ENCODE data around the gene GCNT2.
"Not testable (repeated sequence)": the region's sequence is repeated elsewhere in the genome, so short reads cannot be mapped to it uniquely, and the experiment has no call there.

GCNT2 gene

GRCh38 chr6:10578723-10579122 is 57.6 kb downstream of the GCNT2 start:
- Histone ChIP-seq H3K4ac (ENCODE audit: low read depth, low read length) (no peak overlapping the region), H3K79me1 (ENCODE audit: low read length) (no peaks in the 10 kb centered on the region), H3K9ac (ENCODE audit: low read length) (no peak overlapping the region), H3K36me3 (ENCODE audit: control insufficient read depth in 1 of 2, insufficient read depth in 2 of 2, low read length in 2 of 2) (no peaks in the 10 kb centered on the region), H3K4me1 (ENCODE audit: control insufficient read depth in 1 of 2, insufficient read depth in 2 of 2, low read length in 2 of 2) (peaks cover 7 to 11% of the 10 kb centered on the region in 2 experiments), H4K91ac (ENCODE audit: low read depth, low read length) (no peak overlapping the region), H3K9me3 (ENCODE audit: insufficient read depth, low read depth, low read length) (no peaks in the 10 kb centered on the region), H4K8ac (ENCODE audit: low read depth, low read length) (no peak overlapping the region), H4K12ac (ENCODE audit: low read depth, low read length) (no peak overlapping the region), H3K4me3 (ENCODE audit: low read depth, low read length) (no peak overlapping the region), H3K23ac (ENCODE audit: low read length) (no peak overlapping the region), H3K4me2 (ENCODE audit: low read length) (no peak overlapping the region), H2BK120ac (ENCODE audit: insufficient read depth, low read length, poor library complexity) (no peak overlapping the region), H2BK5ac (ENCODE audit: low read depth, low read length, poor library complexity) (no peak overlapping the region), H3K79me2 (ENCODE audit: control insufficient read depth, insufficient read depth, low read length, poor library complexity) (no peaks in the 10 kb centered on the region), H2AK5ac (ENCODE audit: low read length) (no peak overlapping the region), H2BK12ac (ENCODE audit: low read length) (no peak overlapping the region), H3K27me3 (ENCODE audit: insufficient read depth, low read length) (no peaks in the 10 kb centered on the region), H3K27ac (ENCODE audit: low read depth, low read length) (no peak overlapping the region), H3K18ac (ENCODE audit: low read length) (no peak overlapping the region), H3K14ac (ENCODE audit: low read length) (no peak overlapping the region), H2AFZ (ENCODE audit: insufficient read depth, low read length, poor library complexity) (no peak overlapping the region)
- DNase-seq = no peak
- WGBS (ENCODE audit: extremely low coverage, insufficient coverage, insufficient read length) = no CpG with 5 or more reads among the region's 5 CpGs

- no peak overlapping the region for H3K23ac ChIP-seq (ENCODE audit: low read length)
- no peak overlapping the region for H3K4me2 ChIP-seq (ENCODE audit: low read length)
- no peak overlapping the region for H3K4me3 ChIP-seq (ENCODE audit: low read depth, low read length)
- no peak overlapping the region for H2BK12ac ChIP-seq (ENCODE audit: low read length)
- no peak overlapping the region for H2BK120ac ChIP-seq (ENCODE audit: insufficient read depth, low read length, poor library complexity)
- H3K27ac ChIP-seq (ENCODE audit: low read depth, low read length) = no peak overlapping the region
- H4K12ac ChIP-seq (ENCODE audit: low read depth, low read length) = no peak overlapping the region
- no peak overlapping the region for H3K14ac ChIP-seq (ENCODE audit: low read length)
- H3K4me1 ChIP-seq (ENCODE audit: control insufficient read depth in 1 of 2, insufficient read depth in 2 of 2, low read length in 2 of 2) = peaks cover 10 to 18% of the 10 kb centered on the region in 2 experiments
- no peaks in the 10 kb centered on the region for H3K9me3 ChIP-seq (ENCODE audit: insufficient read depth, low read depth, low read length)
- no peak overlapping the region for H4K8ac ChIP-seq (ENCODE audit: low read depth, low read length)
- no peaks in the 10 kb centered on the region for H3K27me3 ChIP-seq (ENCODE audit: insufficient read depth, low read length)
- no peak overlapping the region for H3K9ac ChIP-seq (ENCODE audit: low read length)
- no peak overlapping the region for H2BK5ac ChIP-seq (ENCODE audit: low read depth, low read length, poor library complexity)
- no CpG with 5 or more reads among the region's 4 CpGs for WGBS (ENCODE audit: extremely low coverage, insufficient coverage, insufficient read length)
- no peaks in the 10 kb centered on the region for H3K36me3 ChIP-seq (ENCODE audit: control insufficient read depth in 1 of 2, insufficient read depth in 2 of 2, low read length in 2 of 2)
- H2AFZ ChIP-seq (ENCODE audit: insufficient read depth, low read length, poor library complexity) = no peak overlapping the region
- H2AK5ac ChIP-seq (ENCODE audit: low read length) = no peak overlapping the region
- peaks cover 3% of the 10 kb centered on the region for H3K79me1 ChIP-seq (ENCODE audit: low read length)
- no peak overlapping the region for H4K91ac ChIP-seq (ENCODE audit: low read depth, low read length)
- no peak for DNase-seq
- no peak overlapping the region for H3K18ac ChIP-seq (ENCODE audit: low read length)
- no peak overlapping the region for H3K4ac ChIP-seq (ENCODE audit: low read depth, low read length)
- no peaks in the 10 kb centered on the region for H3K79me2 ChIP-seq (ENCODE audit: control insufficient read depth, insufficient read depth, low read length, poor library complexity)
Measured at GRCh38 chr6:10579803-10580202, 58.7 kb downstream of the GCNT2 start.

GRCh38 chr6:10580570-10580969 is 59.4 kb downstream of the GCNT2 start:
- Histone ChIP-seq H3K14ac (ENCODE audit: low read length) (no peak overlapping the region), H3K9ac (ENCODE audit: low read length) (no peak overlapping the region), H2AK5ac (ENCODE audit: low read length) (no peak overlapping the region), H2AFZ (ENCODE audit: insufficient read depth, low read length, poor library complexity) (no peak overlapping the region), H3K23ac (ENCODE audit: low read length) (no peak overlapping the region), H3K4ac (ENCODE audit: low read depth, low read length) (no peak overlapping the region), H3K9me3 (ENCODE audit: insufficient read depth, low read depth, low read length) (no peaks in the 10 kb centered on the region), H3K4me1 (ENCODE audit: control insufficient read depth in 1 of 2, insufficient read depth in 2 of 2, low read length in 2 of 2) (peaks cover 14 to 23% of the 10 kb centered on the region in 2 experiments), H4K8ac (ENCODE audit: low read depth, low read length) (no peak overlapping the region), H3K27me3 (ENCODE audit: insufficient read depth, low read length) (no peaks in the 10 kb centered on the region), H2BK120ac (ENCODE audit: insufficient read depth, low read length, poor library complexity) (no peak overlapping the region), H2BK5ac (ENCODE audit: low read depth, low read length, poor library complexity) (no peak overlapping the region), H3K79me2 (ENCODE audit: control insufficient read depth, insufficient read depth, low read length, poor library complexity) (no peaks in the 10 kb centered on the region), H2BK12ac (ENCODE audit: low read length) (no peak overlapping the region), H3K4me2 (ENCODE audit: low read length) (no peak overlapping the region), H3K36me3 (ENCODE audit: control insufficient read depth in 1 of 2, insufficient read depth in 2 of 2, low read length in 2 of 2) (no peaks in the 10 kb centered on the region), H4K91ac (ENCODE audit: low read depth, low read length) (no peak overlapping the region), H3K4me3 (ENCODE audit: low read depth, low read length) (no peak overlapping the region), H3K18ac (ENCODE audit: low read length) (no peak overlapping the region), H4K12ac (ENCODE audit: low read depth, low read length) (no peak overlapping the region), H3K27ac (ENCODE audit: low read depth, low read length) (no peak overlapping the region), H3K79me1 (ENCODE audit: low read length) (peaks cover 3% of the 10 kb centered on the region)
- WGBS (ENCODE audit: extremely low coverage, insufficient coverage, insufficient read length) = no CpG with 5 or more reads among the region's 7 CpGs
- no peak for DNase-seq

- H2BK5ac ChIP-seq (ENCODE audit: low read depth, low read length, poor library complexity); H3K27ac ChIP-seq (ENCODE audit: low read depth, low read length); H2BK120ac ChIP-seq (ENCODE audit: insufficient read depth, low read length, poor library complexity); H3K79me2 ChIP-seq (ENCODE audit: control insufficient read depth, insufficient read depth, low read length, poor library complexity); H2AFZ ChIP-seq (ENCODE audit: insufficient read depth, low read length, poor library complexity); H3K4me2 ChIP-seq (ENCODE audit: low read length); H3K9me3 ChIP-seq (ENCODE audit: insufficient read depth, low read depth, low read length); H4K12ac ChIP-seq (ENCODE audit: low read depth, low read length); H3K4ac ChIP-seq (ENCODE audit: low read depth, low read length); DNase-seq; H2BK12ac ChIP-seq (ENCODE audit: low read length); H4K91ac ChIP-seq (ENCODE audit: low read depth, low read length); H2AK5ac ChIP-seq (ENCODE audit: low read length); H4K8ac ChIP-seq (ENCODE audit: low read depth, low read length); H3K4me3 ChIP-seq (ENCODE audit: low read depth, low read length); H3K9ac ChIP-seq (ENCODE audit: low read length); H3K79me1 ChIP-seq (ENCODE audit: low read length); H3K14ac ChIP-seq (ENCODE audit: low read length); H3K27me3 ChIP-seq (ENCODE audit: insufficient read depth, low read length); H3K36me3 ChIP-seq (ENCODE audit: control insufficient read depth in 1 of 2, insufficient read depth in 2 of 2, low read length in 2 of 2); H3K23ac ChIP-seq (ENCODE audit: low read length); H3K18ac ChIP-seq (ENCODE audit: low read length): not testable (repeated sequence)
- no CpG with 5 or more reads among the region's 4 CpGs for WGBS (ENCODE audit: extremely low coverage, insufficient coverage, insufficient read length)
- peaks cover 17 to 28% of the 10 kb centered on the region in 2 experiments for H3K4me1 ChIP-seq (ENCODE audit: control insufficient read depth in 1 of 2, insufficient read depth in 2 of 2, low read length in 2 of 2)
Measured at GRCh38 chr6:10581402-10581801, 60.3 kb downstream of the GCNT2 start.
